H1 (cell line): Measurements from ENCODE around the gene LIPC. TPM values are rescaled to one million over a fixed set of nuclear protein-coding genes. Genes with fewer than 3 reads are reported as not detected.

Source experiments
- CTCF ChIA-PET: fragments of 300-600 bp; sonication (Branson Sonifier 250); formaldehyde crosslinking; loops from one replicate; lab custom pipeline; 2021; ENCODE audit not compliant: partially characterized antibody; lab: Charles Lee
- POLR2A ChIA-PET: fragments of 300-600 bp; sonication (Branson Sonifier 250); formaldehyde crosslinking; loops from one replicate; lab custom pipeline; 2021; ENCODE audit warnings: inconsistent platforms; ENCODE audit not compliant: partially characterized antibody; lab: Charles Lee
- DNase-seq, 2 experiments: peaks; one replicate each; pipeline versions ENCODE4 v3.0.0 to v3.0.0-alpha.2; 2010 to 2022; ENCODE audit warnings: low spot score in 2 of 2, low read depth in 1 of 2, mixed read lengths in 1 of 2
- FAIRE-seq: peaks from 2 replicates; lab custom pipeline; 2011; peaks lifted over from hg19 to GRCh38; lab: Jason Lieb, UNC
- H2AFZ ChIP-seq: 2 replicates; pipeline ENCODE4 v1.8.1; 2012; ENCODE audit warnings: low read length, inconsistent platforms
- H2AK5ac ChIP-seq: 2 replicates; pipeline ENCODE4 v1.6.1; 2013; ENCODE audit warnings: low read depth, low read length
- H2BK120ac ChIP-seq: replicated peaks from 2 replicates; pipeline ENCODE3; 2013; ENCODE audit warnings: low read depth, low read length, inconsistent platforms
- H2BK12ac ChIP-seq: 2 replicates; pipeline ENCODE4 v1.6.1; 2013; ENCODE audit warnings: low read depth, low read length
- H2BK15ac ChIP-seq: 2 replicates; pipeline ENCODE4 v1.6.1; 2013; ENCODE audit warnings: low read length
- H2BK20ac ChIP-seq: 2 replicates; pipeline ENCODE4 v1.6.1; 2013; ENCODE audit warnings: low read length
- H2BK5ac ChIP-seq: 2 replicates; pipeline ENCODE4 v1.6.1; 2013; ENCODE audit warnings: low read depth, low read length
- H3K14ac ChIP-seq: 2 replicates; pipeline ENCODE4 v1.6.1; 2013; ENCODE audit warnings: inconsistent platforms; ENCODE audit not compliant: insufficient read length
- H3K18ac ChIP-seq: 2 replicates; pipeline ENCODE4 v1.6.1; 2013; ENCODE audit warnings: low read length; ENCODE audit errors: extremely low read depth
- H3K23ac ChIP-seq: 2 replicates; pipeline ENCODE4 v1.6.1; 2013; ENCODE audit warnings: inconsistent platforms; ENCODE audit not compliant: insufficient read length
- H3K23me2 ChIP-seq: 2 replicates; pipeline ENCODE4 v1.6.1; 2013; ENCODE audit warnings: low read depth, low read length
- H3K27ac ChIP-seq: 2 replicates; pipeline ENCODE4 v1.6.1; 2011; ENCODE audit warnings: low read depth, low read length, inconsistent platforms
- H3K27me3 ChIP-seq, 4 experiments: replicated peaks in 1 of 4; 1 replicate in 1 of 4; 2 replicates in 3 of 4; pipeline versions ENCODE4 v1.6.1 to v1.8.1; 2011 to 2013; ENCODE audit warnings: low read length in 3 of 4, mild to moderate bottlenecking in 3 of 4, inconsistent platforms in 2 of 4, mixed read lengths in 2 of 4, moderate library complexity in 1 of 4; ENCODE audit not compliant: control insufficient read depth in 3 of 4, insufficient read depth in 3 of 4; ENCODE audit errors: extremely low read depth in 1 of 4
- H3K36me3 ChIP-seq, 4 experiments: 2 replicates each; pipeline versions ENCODE4 v1.6.1 to v1.8.1; 2011 to 2013; ENCODE audit warnings: mild to moderate bottlenecking in 4 of 4, low read length in 3 of 4, moderate library complexity in 2 of 4, control low read depth in 1 of 4, inconsistent platforms in 1 of 4; ENCODE audit not compliant: insufficient read depth in 4 of 4, control insufficient read depth in 2 of 4
- H3K4ac ChIP-seq: replicated peaks from 2 replicates; pipeline ENCODE3; 2013; ENCODE audit warnings: low read length, low read depth, mixed read lengths, inconsistent platforms; ENCODE audit not compliant: insufficient read length
- H3K4me1 ChIP-seq, 4 experiments: replicated peaks in 1 of 4; 1 replicate in 1 of 4; 2 replicates in 3 of 4; pipeline versions ENCODE4 v1.6.1 to v1.8.1; 2011 to 2013; ENCODE audit warnings: low read length in 3 of 4, inconsistent platforms in 2 of 4, mixed read lengths in 1 of 4; ENCODE audit not compliant: insufficient read depth in 4 of 4, control insufficient read depth in 3 of 4
- H3K4me2 ChIP-seq, 2 experiments: 2 replicates each; pipeline versions ENCODE4 v1.6.1 to v1.8.1; 2011 to 2013; ENCODE audit warnings: low read depth in 2 of 2, low read length in 2 of 2, control low read depth in 1 of 2, inconsistent platforms in 1 of 2, mild to moderate bottlenecking in 1 of 2; ENCODE audit not compliant: insufficient read depth in 1 of 2
- H3K4me3 ChIP-seq, 4 experiments: fragments of 200-600, 300-600 bp in 1 of 4; sonication (generic), shearing (Covaris generic), sonication (Bioruptor Twin) in 1 of 4; 2 replicates each; pipeline versions ENCODE4 v1.5.1 to v1.8.1; 2011 to 2016; ENCODE audit warnings: low read length in 4 of 4, low read depth in 3 of 4, control low read depth in 2 of 4, inconsistent platforms in 2 of 4, mild to moderate bottlenecking in 2 of 4, mixed read lengths in 1 of 4, moderate library complexity in 1 of 4; ENCODE audit not compliant: insufficient read depth in 2 of 4; ENCODE audit errors: extremely low read depth in 1 of 4
- H3K56ac ChIP-seq: replicated peaks from 2 replicates; pipeline ENCODE3; 2013; ENCODE audit warnings: low read depth, mild to moderate bottlenecking, mixed read lengths, low read length, inconsistent platforms; ENCODE audit not compliant: insufficient read length
- H3K79me1 ChIP-seq: 2 replicates; pipeline ENCODE4 v1.6.1; 2013; ENCODE audit warnings: low read depth, low read length, control low read depth
- H3K79me2 ChIP-seq, 2 experiments: 2 replicates each; pipeline versions ENCODE4 v1.6.1 to v1.8.1; 2012 to 2013; ENCODE audit warnings: low read length in 2 of 2, mild to moderate bottlenecking in 2 of 2, inconsistent platforms in 1 of 2; ENCODE audit not compliant: insufficient read depth in 2 of 2, control insufficient read depth in 1 of 2
- H3K9ac ChIP-seq, 4 experiments: replicated peaks in 1 of 4; 1 replicate in 1 of 4; 2 replicates in 3 of 4; pipeline versions ENCODE4 v1.6.1 to v1.8.1; 2011 to 2013; ENCODE audit warnings: low read depth in 3 of 4, low read length in 3 of 4, control low read depth in 2 of 4, mild to moderate bottlenecking in 2 of 4, moderate library complexity in 2 of 4, inconsistent platforms in 1 of 4; ENCODE audit errors: extremely low read depth in 1 of 4
- H3K9me3 ChIP-seq, 2 experiments: 2 replicates each; pipeline versions ENCODE4 v1.6.1 to v1.8.1; 2012 to 2013; ENCODE audit warnings: mild to moderate bottlenecking in 2 of 2, moderate library complexity in 2 of 2, control low read depth in 1 of 2, inconsistent platforms in 1 of 2, low read depth in 1 of 2, low read length in 1 of 2, mixed read lengths in 1 of 2; ENCODE audit not compliant: insufficient read depth in 2 of 2
- H4K20me1 ChIP-seq, 2 experiments: replicated peaks in 1 of 2; 2 replicates each; pipeline versions ENCODE3 to v1.8.1; 2011 to 2013; ENCODE audit warnings: inconsistent platforms in 2 of 2, low read length in 2 of 2, mild to moderate bottlenecking in 1 of 2; ENCODE audit not compliant: insufficient read depth in 2 of 2, control insufficient read depth in 1 of 2
- H4K5ac ChIP-seq: 2 replicates; pipeline ENCODE4 v1.6.1; 2013; ENCODE audit warnings: low read length, low read depth, mixed read lengths, inconsistent platforms; ENCODE audit not compliant: insufficient read length
- H4K8ac ChIP-seq: 2 replicates; pipeline ENCODE4 v1.8.0; 2013; ENCODE audit warnings: mild to moderate bottlenecking, moderate library complexity, low read length, inconsistent platforms; ENCODE audit not compliant: insufficient read depth; ENCODE audit errors: extremely low read depth
- H4K91ac ChIP-seq: replicated peaks from 2 replicates; pipeline ENCODE3; 2013; ENCODE audit warnings: low read length, mixed read lengths, inconsistent platforms; ENCODE audit not compliant: insufficient read length
- BRCA1 ChIP-seq: IDR thresholded peaks from 2 replicates; pipeline ENCODE4 v1.6.1; 2012; ENCODE audit warnings: low read depth, low read length, improper control_type of control experiment
- CTBP2 ChIP-seq: IDR thresholded peaks from 2 replicates; pipeline ENCODE4 v1.7.0; 2011; ENCODE audit warnings: borderline replicate concordance, mild to moderate bottlenecking, moderate library complexity, mixed read lengths, low read length; ENCODE audit not compliant: insufficient read depth, insufficient read length
- EGR1 ChIP-seq: IDR thresholded peaks from 2 replicates; pipeline ENCODE4 v1.6.1; 2011; ENCODE audit warnings: low read depth, low read length, borderline replicate concordance
- EZH2 ChIP-seq: fragments of 200-600 bp; sonication (generic); IDR thresholded peaks from 2 replicates; pipeline ENCODE4 v1.7.1; 2012; ENCODE audit warnings: low read depth, mild to moderate bottlenecking, moderate library complexity, low read length, inconsistent platforms; ENCODE audit not compliant: severe bottlenecking
- GABPA ChIP-seq: IDR thresholded peaks from 2 replicates; pipeline ENCODE4 v1.6.1; 2011; ENCODE audit warnings: mild to moderate bottlenecking, low read length, moderate library complexity, borderline replicate concordance; ENCODE audit not compliant: insufficient read depth
- KDM1A ChIP-seq: fragments of 200-600, 300-600 bp; sonication (generic); IDR thresholded peaks from 2 replicates; pipeline ENCODE4 v1.7.1; 2016; ENCODE audit warnings: mild to moderate bottlenecking, low read length, borderline replicate concordance
- POLR2A ChIP-seq, 2 experiments: IDR thresholded peaks; 1 replicate in 1 of 2; 2 replicates in 1 of 2; pipeline ENCODE4 v1.6.1; 2011; ENCODE audit warnings: low read depth in 2 of 2, low read length in 2 of 2, mild to moderate bottlenecking in 2 of 2; ENCODE audit errors: control extremely low read depth in 1 of 2
- RNF2 ChIP-seq: fragments of 200-900, 300-1000 bp; sonication (generic); IDR thresholded peaks from 2 replicates; pipeline ENCODE4 v1.7.1; 2016; ENCODE audit warnings: borderline replicate concordance, low read depth, mild to moderate bottlenecking, antibody characterized with exemption, low read length; ENCODE audit not compliant: poor library complexity, severe bottlenecking; ENCODE audit errors: missing control alignments
- WGBS, 2 experiments: shearing (Covaris generic) in 1 of 2; methylation state at CpG; one replicate each; pipeline versions ENCODE4 v1.1.6 to v1.1.7; 2013 to 2015; ENCODE audit warnings: low lambda C conversion rate in 2 of 2, mixed read lengths in 2 of 2, inconsistent platforms in 1 of 2, low coverage in 1 of 2, missing lambda C conversion rate in 1 of 2; ENCODE audit not compliant: insufficient replicate concordance in 2 of 2, insufficient coverage in 1 of 2, insufficient read length in 1 of 2; ENCODE audit errors: extremely low coverage in 1 of 2, missing lambda C conversion rate in 1 of 2; 5-methylcytosine and 5-hydroxymethylcytosine counted together
- polyA plus RNA-seq, 7 experiments: library from polyadenylated mRNA; depleted of rRNA in 3 of 7; stranded (reverse) in 5 of 7; unstranded in 2 of 7; fragments of >200 nt in 5 of 7; fragments of 200-250 nt in 2 of 7; gene quantifications; 1 replicate in 5 of 7; 2 replicates in 1 of 7; 4 replicates in 1 of 7; pipeline versions ENCODE4 v1.2.1 to v1.2.3, GENCODE V29; 2011 to 2013; ENCODE audit warnings: missing spikeins in 2 of 7, mixed read lengths in 2 of 7
- total RNA-seq: library from RNA; stranded (reverse); fragmentation: NEBNext Ultra II Directional; extraction: Animal tissue kit (Norgen Biotek cat#: 25700); gene quantifications from 2 replicates; pipeline ENCODE4 v1.2.1, GENCODE V29; 2021

LIPC gene
- total and polyA plus RNA-seq, 2 of the 8 experiments (the other 6 are each of a cell fraction or from before 2014, with no cell fraction given): not detected

DNA sequence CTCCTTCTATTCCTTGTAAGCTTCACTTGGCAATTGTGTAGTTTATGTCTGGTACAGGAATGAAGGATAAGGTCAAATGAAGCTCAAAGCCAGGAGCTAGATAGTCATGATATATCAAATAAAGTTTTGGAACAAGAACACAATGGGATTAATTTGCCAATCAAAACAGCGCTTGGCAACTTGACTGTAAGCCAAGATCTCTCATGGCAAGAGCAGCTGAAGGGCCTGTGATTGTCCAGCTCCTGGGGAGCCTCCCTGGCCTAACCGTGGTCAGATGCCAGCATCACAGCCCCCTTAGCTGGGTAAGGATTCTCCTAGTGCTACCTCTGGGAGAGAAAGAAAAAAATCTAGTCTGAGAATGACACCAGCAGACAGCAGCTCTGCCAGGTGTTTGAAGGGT, 97.2 kb downstream of the LIPC start:
- ChIA-PET CTCF (interaction anchor here (1.8 kb wide), 1 partner anchor 307 kb away, joined by 4 read pairs; no protein-coding TSS in a partner anchor), POLR2A (interaction anchor here (1.0 kb wide), 1 partner anchor 62 kb away, joined by 3 read pairs; no protein-coding TSS in a partner anchor)
- H3K4me2 ChIP-seq: no peak overlapping the region
- FAIRE-seq: no peak
- H2BK20ac ChIP-seq: no peak overlapping the region
- H3K9me3 ChIP-seq: no peaks in the 10 kb centered on the region
- no peaks in the 10 kb centered on the region for H3K23me2 ChIP-seq
- no peaks in the 10 kb centered on the region for H3K4me1 ChIP-seq
- H2AFZ ChIP-seq: no peak overlapping the region
- H3K79me2 ChIP-seq: no peaks in the 10 kb centered on the region
- no peaks in the 10 kb centered on the region for H3K36me3 ChIP-seq
- H2BK12ac ChIP-seq: no peak overlapping the region
- no peak overlapping the region for H4K5ac ChIP-seq
- H3K56ac ChIP-seq: no peak overlapping the region
- H3K79me1 ChIP-seq: no peaks in the 10 kb centered on the region
- no peak overlapping the region for H3K18ac ChIP-seq
- H2AK5ac ChIP-seq: no peak overlapping the region
- H3K27ac ChIP-seq: no peak overlapping the region
- H2BK120ac ChIP-seq: no peak overlapping the region
- H3K27me3 ChIP-seq: no peaks in the 10 kb centered on the region
- no peak overlapping the region for H4K91ac ChIP-seq
- TF ChIP-seq CTBP2 (no peak), EGR1 (no peak), GABPA (no peak), EZH2 (no peak), BRCA1 (no peak), POLR2A (IDR thresholded peaks at IDR 0.05; ENCODE audit: control extremely low read depth in 1 of 2, low read depth in 2 of 2, low read length in 2 of 2) (no peak), RNF2 (no peak), KDM1A (no peak)
- H3K9ac ChIP-seq: no peak overlapping the region
- H4K8ac ChIP-seq: no peak overlapping the region
- no peak overlapping the region for H3K14ac ChIP-seq
- no peaks in the 10 kb centered on the region for H4K20me1 ChIP-seq
- H3K4me3 ChIP-seq: no peak overlapping the region
- no peak overlapping the region for H2BK5ac ChIP-seq
- H3K4ac ChIP-seq: no peak overlapping the region
- no peak overlapping the region for H3K23ac ChIP-seq
- DNase-seq: no peak
- 85% methylated on average over 2 of the region's 2 CpGs; no CpG with 5 or more reads in 1 of the 2 experiments for WGBS, 2 experiments
- no peak overlapping the region for H2BK15ac ChIP-seq
